Gastroesophageal sphincter (tissue), 3 donors: ENCODE data around the gene GOLPH3.

Experiments used
- CTCF ChIP-seq, 4 experiments: fragments of 200-600 bp in 2 of 4; fragments of 450-650 bp in 2 of 4; sonication (generic) in 1 of 4; IDR thresholded peaks; one replicate each; pipeline ENCODE4 v1.5.1; 2017 to 2019; ENCODE audit warnings: antibody characterized with exemption in 4 of 4, mild to moderate bottlenecking in 2 of 4, moderate library complexity in 2 of 4
- EP300 ChIP-seq: sonication (generic); formaldehyde crosslinking; IDR thresholded peaks from one replicate; pipeline ENCODE4 v1.6.1; 2017; ENCODE audit warnings: antibody characterized with exemption, mild to moderate bottlenecking
- POLR2A ChIP-seq, 2 donors: fragments of 450-650 bp; IDR thresholded peaks; one replicate each; pipeline ENCODE4 v1.6.1; 2017; ENCODE audit warnings: antibody characterized with exemption in 2 of 2, mild to moderate bottlenecking in 2 of 2, moderate library complexity in 1 of 2

DNA sequence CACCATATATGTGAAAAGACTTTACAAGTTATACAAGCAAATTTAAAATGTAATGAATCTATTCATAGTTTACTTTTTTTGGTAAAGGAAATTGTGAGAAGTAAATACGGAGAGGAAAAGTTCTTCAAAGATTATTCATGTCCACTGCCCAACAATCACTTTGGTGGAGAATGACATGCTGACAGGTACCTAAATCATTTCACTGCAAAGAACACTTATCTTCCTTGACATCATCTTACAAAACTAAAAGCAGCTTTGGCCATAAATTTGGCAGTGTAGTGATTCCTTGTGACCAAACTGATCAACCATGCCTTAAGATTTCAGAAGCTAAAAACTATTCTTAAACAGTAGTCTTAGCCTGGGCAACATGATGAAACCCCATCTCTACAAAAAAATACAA, 42.5 kb downstream of the GOLPH3 start:
- TF ChIP-seq CTCF (IDR thresholded peaks at IDR 0.05) (no peak), POLR2A (IDR thresholded peaks at IDR 0.05) (no peak), EP300 (no peak)
